NCI-H146 (cell line): ENCODE measurements around the gene TM9SF4.

Experiments used
- DNase-seq: peaks from one replicate; lab custom pipeline; 2025; lab: John Stamatoyannopoulos, UW

Gene TM9SF4

GRCh38 chr20:32128167-32128566 lies 18.7 kb downstream of the TM9SF4 start:
- no peak for DNase-seq

GRCh38 chr20:32129863-32130262 lies 20.3 kb downstream of the TM9SF4 start:
- no peak for DNase-seq

- no peak for DNase-seq
These were observed 20.8 kb downstream of the TM9SF4 start for GRCh38 chr20:32130352-32130751.

GRCh38 chr20:32130965-32131364 lies 21.5 kb downstream of the TM9SF4 start:
- DNase-seq: no peak

GRCh38 chr20:32132911-32133549 lies 23.5 kb downstream of the TM9SF4 start:
- no peak for DNase-seq

GRCh38 chr20:32134026-32134425 lies 24.5 kb downstream of the TM9SF4 start:
- no peak for DNase-seq

- DNase-seq: no peak
These were observed 26.5 kb downstream of the TM9SF4 start for GRCh38 chr20:32135983-32136515.

GRCh38 chr20:32138921-32139320 lies 29.4 kb downstream of the TM9SF4 start:
- DNase-seq: no peak

GRCh38 chr20:32139947-32140346 lies 30.4 kb downstream of the TM9SF4 start:
- no peak for DNase-seq

- no peak for DNase-seq
These were observed 31.1 kb downstream of the TM9SF4 start for GRCh38 chr20:32140603-32141002.

GRCh38 chr20:32141465-32141980 lies 32.0 kb downstream of the TM9SF4 start:
- no peak for DNase-seq

- no peak for DNase-seq
These were observed 32.6 kb downstream of the TM9SF4 start for GRCh38 chr20:32142088-32142487.

- DNase-seq: no peak
These were observed 33.5 kb downstream of the TM9SF4 start for GRCh38 chr20:32142991-32143390.

- no peak for DNase-seq
These were observed 35.6 kb downstream of the TM9SF4 start for GRCh38 chr20:32144898-32145662.

- no peak for DNase-seq
These were observed 40.2 kb downstream of the TM9SF4 start for GRCh38 chr20:32149566-32150170.

- DNase-seq: no peak
These were observed 40.9 kb downstream of the TM9SF4 start for GRCh38 chr20:32150291-32150848.

- DNase-seq: no peak
These were observed 43.1 kb downstream of the TM9SF4 start for GRCh38 chr20:32152421-32153155.

GRCh38 chr20:32153156-32153665 lies 43.7 kb downstream of the TM9SF4 start:
- no peak for DNase-seq

GRCh38 chr20:32153771-32154170 lies 44.3 kb downstream of the TM9SF4 start:
- no peak for DNase-seq

GRCh38 chr20:32155017-32155981 lies 45.8 kb downstream of the TM9SF4 start:
- peak; percentile 49 for DNase-seq
